Keratinocyte (primary cell): Measurements from ENCODE around the gene EYA4.

ENCODE experiments used
- CTCF ChIP-seq, 3 experiments: IDR thresholded peaks in 1 of 3; conservative IDR thresholded peaks in 1 of 3; optimal IDR thresholded peaks in 1 of 3; 2 replicates in 2 of 3; 3 replicates in 1 of 3; pipeline versions ENCODE3 to v1.5.1; 2011; ENCODE audit warnings: low read length in 3 of 3, mild to moderate bottlenecking in 3 of 3, moderate library complexity in 2 of 3, control low read depth in 1 of 3, inconsistent platforms in 1 of 3; ENCODE audit not compliant: insufficient read depth in 2 of 3; ENCODE audit errors: extremely low read depth in 1 of 3
- EZH2 ChIP-seq: IDR thresholded peaks from one replicate; pipeline ENCODE4 v1.6.1; 2012; ENCODE audit warnings: inconsistent platforms, mild to moderate bottlenecking, low read length, moderate library complexity

DNA sequence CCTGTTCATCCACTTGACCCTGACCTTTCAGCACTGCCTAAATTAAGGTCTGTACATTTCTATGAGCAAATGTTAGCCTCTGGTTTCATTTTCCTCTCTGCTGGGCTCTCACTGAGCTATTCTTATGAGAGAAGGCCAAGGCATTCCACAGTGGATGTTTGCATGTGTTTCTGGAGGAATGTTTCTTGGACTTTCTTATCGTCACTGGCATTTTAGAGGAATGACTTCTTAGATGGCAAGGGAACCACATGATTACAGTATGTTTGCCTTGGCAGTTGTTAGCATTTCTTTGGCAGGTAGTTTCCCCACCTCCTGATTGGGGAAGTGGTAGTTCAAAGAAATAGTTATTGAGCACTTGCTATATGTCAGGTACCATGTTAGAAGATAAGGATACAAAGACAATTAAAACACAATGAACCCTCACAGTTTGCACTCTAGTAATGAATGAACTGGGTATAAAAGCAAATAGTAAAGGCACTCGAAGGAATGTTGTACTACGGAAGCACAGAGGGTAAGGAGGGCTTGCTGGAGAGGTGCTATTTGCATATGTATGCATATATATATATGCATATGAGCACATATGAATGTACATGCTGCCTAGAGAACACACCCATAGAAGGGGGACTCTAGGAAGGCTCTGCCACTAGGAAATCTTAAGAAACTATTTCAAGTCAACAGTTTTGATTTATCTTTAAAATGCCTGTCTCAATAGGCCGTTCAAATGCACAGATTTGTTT lies 307.4 kb downstream of the EYA4 start:
- no peak for TF ChIP-seq CTCF (optimal IDR thresholded peaks at IDR 0.05 in 1 of 3, IDR thresholded peaks at IDR 0.05 in 1 of 3, conservative IDR thresholded peaks at IDR 0.05 in 1 of 3; ENCODE audit: extremely low read depth in 1 of 3, insufficient read depth in 2 of 3, low read length in 3 of 3)
- no peak for TF ChIP-seq EZH2
